Uterus (tissue), 2 donors: ENCODE measurements around the gene CFAP74.

Source experiments
- CTCF ChIP-seq, 4 experiments: fragments of 200-600 bp in 2 of 4; fragments of 450-650 bp in 2 of 4; sonication (generic) in 2 of 4; IDR thresholded peaks; one replicate each; pipeline ENCODE4 v1.5.1; 2016 to 2019; ENCODE audit warnings: antibody characterized with exemption in 4 of 4, mild to moderate bottlenecking in 2 of 4, moderate library complexity in 1 of 4
- POLR2A ChIP-seq, 2 donors: fragments of 450-650 bp; IDR thresholded peaks; one replicate each; pipeline ENCODE4 v1.6.1; 2016; ENCODE audit warnings: antibody characterized with exemption in 2 of 2, mild to moderate bottlenecking in 1 of 2, moderate library complexity in 1 of 2

- TF ChIP-seq CTCF (IDR thresholded peaks at IDR 0.05) = no peak
- no peak for TF ChIP-seq POLR2A (IDR thresholded peaks at IDR 0.05)
These were observed 86.7 kb downstream of the CFAP74 start for GRCh38 chr1:1916851-1917251.
